SK-N-SH (cell line): ENCODE measurements around the gene SLC25A51. TPM values are rescaled to one million over a fixed set of nuclear protein-coding genes. Genes with fewer than 3 reads are reported as not detected.

Experiments used
- CTCF ChIA-PET: fragments of 300-600, 350-600 bp; formaldehyde crosslinking; extraction: SDS; loops from one replicate; lab custom pipeline; 2021; lab: Yijun Ruan, JAX
- POLR2A ChIA-PET: fragments of 350-600 bp; sonication (Branson Sonifier 250); formaldehyde crosslinking; extraction: SDS; loops from one replicate; lab custom pipeline; 2020; ENCODE audit warnings: antibody characterized with exemption, inconsistent platforms; lab: Yijun Ruan, JAX
- DNase-seq: peaks from one replicate; pipeline ENCODE4 v3.0.0; 2012
- H2AFZ ChIP-seq: fragments of 200-600 bp; sonication (generic); 2 replicates; pipeline ENCODE4 v1.8.1; 2016; ENCODE audit warnings: antibody characterized with exemption, mild to moderate bottlenecking, low read depth
- H3F3A ChIP-seq: fragments of 200-600 bp; sonication (generic); replicated peaks from 2 replicates; pipeline ENCODE3; 2016; ENCODE audit warnings: antibody characterized with exemption, mild to moderate bottlenecking; ENCODE audit not compliant: insufficient read depth
- H3K27ac ChIP-seq, 2 experiments: fragments of 200-500 bp in 1 of 2; fragments of 200-600 bp in 1 of 2; sonication (Bioruptor generic) in 1 of 2; sonication (generic), shearing (Covaris generic) in 1 of 2; 2 replicates each; pipeline versions ENCODE4 v1.5.1 to v1.6.1; 2014 to 2016; ENCODE audit warnings: low read depth in 2 of 2, inconsistent platforms in 1 of 2, low read length in 1 of 2, mild to moderate bottlenecking in 1 of 2, mixed read lengths in 1 of 2
- H3K27me3 ChIP-seq: fragments of 200-600 bp; sonication (generic), shearing (Covaris generic); 2 replicates; pipeline ENCODE4 v1.6.1; 2016; ENCODE audit warnings: mixed run types; ENCODE audit not compliant: insufficient read depth
- H3K36me3 ChIP-seq, 2 experiments: fragments of 200-500 bp in 1 of 2; fragments of 200-600 bp in 1 of 2; sonication (Bioruptor generic) in 1 of 2; sonication (generic) in 1 of 2; replicated peaks in 1 of 2; 2 replicates each; pipeline versions ENCODE3 to v1.5.1; 2014 to 2016; ENCODE audit warnings: low read length in 1 of 2, mild to moderate bottlenecking in 1 of 2; ENCODE audit not compliant: insufficient read depth in 2 of 2, control insufficient read depth in 1 of 2
- H3K4me1 ChIP-seq, 2 experiments: fragments of 200-500 bp in 1 of 2; fragments of 200-600 bp in 1 of 2; sonication (Bioruptor generic) in 1 of 2; sonication (generic), shearing (Covaris generic) in 1 of 2; 2 replicates each; pipeline versions ENCODE4 v1.5.1 to v1.6.1; 2014 to 2016; ENCODE audit warnings: low read depth in 1 of 2, low read length in 1 of 2, mixed run types in 1 of 2; ENCODE audit not compliant: insufficient read depth in 2 of 2, control insufficient read depth in 1 of 2
- H3K4me2 ChIP-seq: fragments of 200-600 bp; sonication (generic), shearing (Covaris generic); 2 replicates; pipeline ENCODE4 v1.6.1; 2017; ENCODE audit warnings: mixed run types
- H3K4me3 ChIP-seq, 2 experiments: fragments of 200-500 bp in 1 of 2; fragments of 200-600 bp in 1 of 2; sonication (Bioruptor generic) in 1 of 2; sonication (generic), shearing (Covaris generic) in 1 of 2; 2 replicates each; pipeline versions ENCODE4 v1.5.1 to v1.8.1; 2014 to 2016; ENCODE audit warnings: low read depth in 2 of 2, inconsistent platforms in 1 of 2, low read length in 1 of 2, mild to moderate bottlenecking in 1 of 2, mixed read lengths in 1 of 2, moderate library complexity in 1 of 2
- H3K79me2 ChIP-seq: fragments of 200-600 bp; sonication (generic); 2 replicates; pipeline ENCODE4 v1.8.1; 2017; ENCODE audit warnings: mild to moderate bottlenecking; ENCODE audit not compliant: insufficient read depth
- H3K9ac ChIP-seq: fragments of 200-600 bp; sonication (generic); 2 replicates; pipeline ENCODE4 v1.6.1; 2017; ENCODE audit warnings: mixed run types
- H3K9me2 ChIP-seq: fragments of 200-600 bp; sonication (generic); 2 replicates; pipeline ENCODE4 v1.6.1; 2017; ENCODE audit warnings: mixed run types
- H3K9me3 ChIP-seq: fragments of 200-600 bp; sonication (generic); 2 replicates; pipeline ENCODE4 v1.6.1; 2017; ENCODE audit warnings: mixed run types, mild to moderate bottlenecking, moderate library complexity
- H4K20me1 ChIP-seq: fragments of 200-600 bp; sonication (generic); 2 replicates; pipeline ENCODE4 v1.6.1; 2017; ENCODE audit warnings: mild to moderate bottlenecking, mixed run types; ENCODE audit not compliant: insufficient read depth
- ELF1 ChIP-seq: IDR thresholded peaks from 2 replicates; pipeline ENCODE4 v1.4.0; 2012
- EZH2phosphoT487 ChIP-seq: fragments of 200-600 bp; sonication (generic); IDR thresholded peaks from 2 replicates; pipeline ENCODE4 v1.6.1; 2017; ENCODE audit warnings: low read depth, mixed run types, mild to moderate bottlenecking, antibody characterized with exemption, moderate library complexity, borderline replicate concordance
- FOSL2 ChIP-seq: IDR thresholded peaks from 2 replicates; pipeline ENCODE4 v1.4.0; 2012; ENCODE audit warnings: low read depth, mild to moderate bottlenecking, moderate library complexity, borderline replicate concordance
- FOXJ3 ChIP-seq: sonication (generic); formaldehyde crosslinking; IDR thresholded peaks from 2 replicates; pipeline ENCODE4 v1.5.1; 2020; ENCODE audit warnings: mild to moderate bottlenecking, missing genetic modification reagents
- NFIC ChIP-seq: IDR thresholded peaks from 2 replicates; pipeline ENCODE4 v1.4.0; 2012; ENCODE audit warnings: borderline replicate concordance
- RCOR1 ChIP-seq: fragments of 150-350 bp; IDR thresholded peaks from 2 replicates; pipeline ENCODE4 v1.6.1; 2017; ENCODE audit warnings: antibody characterized with exemption, low read length
- RXRA ChIP-seq: IDR thresholded peaks from 2 replicates; pipeline ENCODE4 v1.4.0; 2012; ENCODE audit warnings: low read depth, mild to moderate bottlenecking, borderline replicate concordance
- SIN3A ChIP-seq: IDR thresholded peaks from 2 replicates; pipeline ENCODE4 v1.6.1; 2012; ENCODE audit warnings: low read depth, mild to moderate bottlenecking, low read length, moderate library complexity, borderline replicate concordance
- SMC3 ChIP-seq: IDR thresholded peaks from 2 replicates; pipeline ENCODE4 v1.6.1; 2012; ENCODE audit warnings: low read depth, low read length, improper control_type of control experiment
- TAF1 ChIP-seq: IDR thresholded peaks from 2 replicates; pipeline ENCODE4 v1.6.1; 2012; ENCODE audit warnings: low read depth, mild to moderate bottlenecking, low read length, moderate library complexity, borderline replicate concordance
- TCF12 ChIP-seq: IDR thresholded peaks from 2 replicates; pipeline ENCODE4 v1.4.0; 2012
- TEAD4 ChIP-seq: IDR thresholded peaks from 2 replicates; pipeline ENCODE4 v1.4.0; 2012; ENCODE audit warnings: mild to moderate bottlenecking, borderline replicate concordance; ENCODE audit not compliant: insufficient read depth
- WGBS: methylation state at CpG from one replicate; pipeline ENCODE4 v1.1.6; 2017; ENCODE audit warnings: low lambda C conversion rate; 5-methylcytosine and 5-hydroxymethylcytosine counted together
- polyA plus RNA-seq, 3 experiments: library from polyadenylated mRNA; depleted of rRNA; stranded (reverse); fragments of >200 nt; gene quantifications; 2 replicates each; pipeline ENCODE4 v1.2.3, GENCODE V29; 2012
- TF ChIP-seq, protein P1 (sequence below): fragments of 200-600 bp; sonication (generic); IDR thresholded peaks from 2 replicates; pipeline ENCODE4 v1.6.1; 2017; ENCODE audit warnings: antibody characterized with exemption, mild to moderate bottlenecking, moderate library complexity
- TF ChIP-seq, protein P2 (sequence below): IDR thresholded peaks from 2 replicates; pipeline ENCODE4 v1.4.0; 2012; ENCODE audit warnings: low read depth, borderline replicate concordance
- TF ChIP-seq, protein P3 (sequence below): fragments of 150-350 bp; IDR thresholded peaks from 2 replicates; pipeline ENCODE4 v1.6.1; 2017; ENCODE audit warnings: antibody characterized with exemption, low read length, low read depth, borderline replicate concordance
- TF ChIP-seq, protein P4 (sequence below): IDR thresholded peaks from 2 replicates; pipeline ENCODE4 v1.4.0; 2012; ENCODE audit warnings: low read depth
- TF ChIP-seq, protein P5 (sequence below): fragments of 150-350 bp; IDR thresholded peaks from 2 replicates; pipeline ENCODE4 v1.6.1; 2016; ENCODE audit warnings: mild to moderate bottlenecking, low read depth, low read length
- TF ChIP-seq, protein P6 (sequence below): IDR thresholded peaks from 2 replicates; pipeline ENCODE4 v1.6.1; 2012; ENCODE audit warnings: mild to moderate bottlenecking, low read depth, low read length, moderate library complexity
- TF ChIP-seq, protein P7 (sequence below): IDR thresholded peaks from 2 replicates; pipeline ENCODE4 v1.4.0; 2012; ENCODE audit warnings: low read depth, borderline replicate concordance
- TF ChIP-seq, protein P8 (sequence below): IDR thresholded peaks from 2 replicates; pipeline ENCODE4; 2012

SLC25A51 gene
- polyA plus RNA-seq, 1 of the 3 experiments (the other 2 are of a cell fraction), result 13.3 TPM

DNA sequence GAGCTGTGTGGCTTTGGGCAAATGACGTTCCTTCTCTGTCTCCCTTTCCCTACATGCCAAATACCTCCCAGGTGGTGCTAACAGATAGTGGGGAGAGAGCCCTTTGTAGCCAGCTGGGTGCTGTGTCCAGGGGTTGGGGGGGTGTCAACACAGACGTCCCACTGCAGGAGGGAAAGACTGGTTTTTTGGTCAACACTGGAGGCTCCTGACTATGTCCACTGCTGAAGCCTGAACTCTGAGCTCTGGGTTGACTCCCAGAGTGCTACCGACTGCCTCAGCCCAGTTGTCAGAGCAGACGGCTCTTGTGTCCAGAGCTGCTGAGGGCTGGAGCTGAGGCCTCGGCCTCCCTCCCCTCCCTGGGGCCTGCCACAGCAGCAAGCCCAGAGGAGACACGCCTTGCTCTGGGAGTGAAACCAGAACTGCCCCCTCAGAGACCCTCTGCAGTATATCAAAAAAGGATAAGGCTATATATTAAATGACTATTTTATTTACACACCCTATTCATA, 14.8 kb upstream of the SLC25A51 start:
- CTCF ChIA-PET, result interaction anchor here (0.5 to 1.1 kb wide), 2 partner anchors 9 to 169 kb away, joined by 3 to 4 read pairs; no protein-coding TSS in a partner anchor

More for the DNA sequence above, 14.8 kb upstream of the SLC25A51 start:
- Histone ChIP-seq H3K27ac (no peak overlapping the region), H3K79me2 (peaks cover 22% of the 10 kb centered on the region; the same call in 1 of the 2 replicates), H3K4me2 (no peak overlapping the region), H3K9me2 (no peaks in the 10 kb centered on the region), H3K27me3 (no peaks in the 10 kb centered on the region), H3K9me3 (no peaks in the 10 kb centered on the region), H3F3A (peaks cover 12% of the 10 kb centered on the region), H3K9ac (no peak overlapping the region), H3K4me3 (no peak overlapping the region), H2AFZ (no peak overlapping the region), H4K20me1 (no peaks in the 10 kb centered on the region), H3K36me3 (peaks cover 14 to 48% of the 10 kb centered on the region in 2 experiments), H3K4me1 (peaks cover 5 to 35% of the 10 kb centered on the region in 2 experiments; a peak in 1 of 4 replicates)
- WGBS, result 100% methylated on average over 3 of the region's 6 CpGs
- TF ChIP-seq FOSL2 (no peak), RCOR1 (no peak), ELF1 (no peak), SIN3A (no peak), EZH2phosphoT487 (no peak), RXRA (no peak), NFIC (no peak), FOXJ3 (no peak), TCF12 (no peak), TAF1 (no peak), SMC3 (no peak), TEAD4 (no peak)
- TF ChIP-seq, protein P1, sequence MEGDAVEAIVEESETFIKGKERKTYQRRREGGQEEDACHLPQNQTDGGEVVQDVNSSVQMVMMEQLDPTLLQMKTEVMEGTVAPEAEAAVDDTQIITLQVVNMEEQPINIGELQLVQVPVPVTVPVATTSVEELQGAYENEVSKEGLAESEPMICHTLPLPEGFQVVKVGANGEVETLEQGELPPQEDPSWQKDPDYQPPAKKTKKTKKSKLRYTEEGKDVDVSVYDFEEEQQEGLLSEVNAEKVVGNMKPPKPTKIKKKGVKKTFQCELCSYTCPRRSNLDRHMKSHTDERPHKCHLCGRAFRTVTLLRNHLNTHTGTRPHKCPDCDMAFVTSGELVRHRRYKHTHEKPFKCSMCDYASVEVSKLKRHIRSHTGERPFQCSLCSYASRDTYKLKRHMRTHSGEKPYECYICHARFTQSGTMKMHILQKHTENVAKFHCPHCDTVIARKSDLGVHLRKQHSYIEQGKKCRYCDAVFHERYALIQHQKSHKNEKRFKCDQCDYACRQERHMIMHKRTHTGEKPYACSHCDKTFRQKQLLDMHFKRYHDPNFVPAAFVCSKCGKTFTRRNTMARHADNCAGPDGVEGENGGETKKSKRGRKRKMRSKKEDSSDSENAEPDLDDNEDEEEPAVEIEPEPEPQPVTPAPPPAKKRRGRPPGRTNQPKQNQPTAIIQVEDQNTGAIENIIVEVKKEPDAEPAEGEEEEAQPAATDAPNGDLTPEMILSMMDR, result no peak
- TF ChIP-seq, protein P2, sequence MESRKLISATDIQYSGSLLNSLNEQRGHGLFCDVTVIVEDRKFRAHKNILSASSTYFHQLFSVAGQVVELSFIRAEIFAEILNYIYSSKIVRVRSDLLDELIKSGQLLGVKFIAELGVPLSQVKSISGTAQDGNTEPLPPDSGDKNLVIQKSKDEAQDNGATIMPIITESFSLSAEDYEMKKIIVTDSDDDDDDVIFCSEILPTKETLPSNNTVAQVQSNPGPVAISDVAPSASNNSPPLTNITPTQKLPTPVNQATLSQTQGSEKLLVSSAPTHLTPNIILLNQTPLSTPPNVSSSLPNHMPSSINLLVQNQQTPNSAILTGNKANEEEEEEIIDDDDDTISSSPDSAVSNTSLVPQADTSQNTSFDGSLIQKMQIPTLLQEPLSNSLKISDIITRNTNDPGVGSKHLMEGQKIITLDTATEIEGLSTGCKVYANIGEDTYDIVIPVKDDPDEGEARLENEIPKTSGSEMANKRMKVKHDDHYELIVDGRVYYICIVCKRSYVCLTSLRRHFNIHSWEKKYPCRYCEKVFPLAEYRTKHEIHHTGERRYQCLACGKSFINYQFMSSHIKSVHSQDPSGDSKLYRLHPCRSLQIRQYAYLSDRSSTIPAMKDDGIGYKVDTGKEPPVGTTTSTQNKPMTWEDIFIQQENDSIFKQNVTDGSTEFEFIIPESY, result no peak
- TF ChIP-seq, protein P3, sequence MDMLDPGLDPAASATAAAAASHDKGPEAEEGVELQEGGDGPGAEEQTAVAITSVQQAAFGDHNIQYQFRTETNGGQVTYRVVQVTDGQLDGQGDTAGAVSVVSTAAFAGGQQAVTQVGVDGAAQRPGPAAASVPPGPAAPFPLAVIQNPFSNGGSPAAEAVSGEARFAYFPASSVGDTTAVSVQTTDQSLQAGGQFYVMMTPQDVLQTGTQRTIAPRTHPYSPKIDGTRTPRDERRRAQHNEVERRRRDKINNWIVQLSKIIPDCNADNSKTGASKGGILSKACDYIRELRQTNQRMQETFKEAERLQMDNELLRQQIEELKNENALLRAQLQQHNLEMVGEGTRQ, result no peak
- TF ChIP-seq, protein P4, sequence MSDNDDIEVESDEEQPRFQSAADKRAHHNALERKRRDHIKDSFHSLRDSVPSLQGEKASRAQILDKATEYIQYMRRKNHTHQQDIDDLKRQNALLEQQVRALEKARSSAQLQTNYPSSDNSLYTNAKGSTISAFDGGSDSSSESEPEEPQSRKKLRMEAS, result no peak
- TF ChIP-seq, protein P5, sequence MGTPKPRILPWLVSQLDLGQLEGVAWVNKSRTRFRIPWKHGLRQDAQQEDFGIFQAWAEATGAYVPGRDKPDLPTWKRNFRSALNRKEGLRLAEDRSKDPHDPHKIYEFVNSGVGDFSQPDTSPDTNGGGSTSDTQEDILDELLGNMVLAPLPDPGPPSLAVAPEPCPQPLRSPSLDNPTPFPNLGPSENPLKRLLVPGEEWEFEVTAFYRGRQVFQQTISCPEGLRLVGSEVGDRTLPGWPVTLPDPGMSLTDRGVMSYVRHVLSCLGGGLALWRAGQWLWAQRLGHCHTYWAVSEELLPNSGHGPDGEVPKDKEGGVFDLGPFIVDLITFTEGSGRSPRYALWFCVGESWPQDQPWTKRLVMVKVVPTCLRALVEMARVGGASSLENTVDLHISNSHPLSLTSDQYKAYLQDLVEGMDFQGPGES, result no peak
- TF ChIP-seq, protein P6, sequence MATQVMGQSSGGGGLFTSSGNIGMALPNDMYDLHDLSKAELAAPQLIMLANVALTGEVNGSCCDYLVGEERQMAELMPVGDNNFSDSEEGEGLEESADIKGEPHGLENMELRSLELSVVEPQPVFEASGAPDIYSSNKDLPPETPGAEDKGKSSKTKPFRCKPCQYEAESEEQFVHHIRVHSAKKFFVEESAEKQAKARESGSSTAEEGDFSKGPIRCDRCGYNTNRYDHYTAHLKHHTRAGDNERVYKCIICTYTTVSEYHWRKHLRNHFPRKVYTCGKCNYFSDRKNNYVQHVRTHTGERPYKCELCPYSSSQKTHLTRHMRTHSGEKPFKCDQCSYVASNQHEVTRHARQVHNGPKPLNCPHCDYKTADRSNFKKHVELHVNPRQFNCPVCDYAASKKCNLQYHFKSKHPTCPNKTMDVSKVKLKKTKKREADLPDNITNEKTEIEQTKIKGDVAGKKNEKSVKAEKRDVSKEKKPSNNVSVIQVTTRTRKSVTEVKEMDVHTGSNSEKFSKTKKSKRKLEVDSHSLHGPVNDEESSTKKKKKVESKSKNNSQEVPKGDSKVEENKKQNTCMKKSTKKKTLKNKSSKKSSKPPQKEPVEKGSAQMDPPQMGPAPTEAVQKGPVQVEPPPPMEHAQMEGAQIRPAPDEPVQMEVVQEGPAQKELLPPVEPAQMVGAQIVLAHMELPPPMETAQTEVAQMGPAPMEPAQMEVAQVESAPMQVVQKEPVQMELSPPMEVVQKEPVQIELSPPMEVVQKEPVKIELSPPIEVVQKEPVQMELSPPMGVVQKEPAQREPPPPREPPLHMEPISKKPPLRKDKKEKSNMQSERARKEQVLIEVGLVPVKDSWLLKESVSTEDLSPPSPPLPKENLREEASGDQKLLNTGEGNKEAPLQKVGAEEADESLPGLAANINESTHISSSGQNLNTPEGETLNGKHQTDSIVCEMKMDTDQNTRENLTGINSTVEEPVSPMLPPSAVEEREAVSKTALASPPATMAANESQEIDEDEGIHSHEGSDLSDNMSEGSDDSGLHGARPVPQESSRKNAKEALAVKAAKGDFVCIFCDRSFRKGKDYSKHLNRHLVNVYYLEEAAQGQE, result no peak
- TF ChIP-seq, protein P7, sequence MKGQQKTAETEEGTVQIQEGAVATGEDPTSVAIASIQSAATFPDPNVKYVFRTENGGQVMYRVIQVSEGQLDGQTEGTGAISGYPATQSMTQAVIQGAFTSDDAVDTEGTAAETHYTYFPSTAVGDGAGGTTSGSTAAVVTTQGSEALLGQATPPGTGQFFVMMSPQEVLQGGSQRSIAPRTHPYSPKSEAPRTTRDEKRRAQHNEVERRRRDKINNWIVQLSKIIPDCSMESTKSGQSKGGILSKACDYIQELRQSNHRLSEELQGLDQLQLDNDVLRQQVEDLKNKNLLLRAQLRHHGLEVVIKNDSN, result no peak
- TF ChIP-seq, protein P8, sequence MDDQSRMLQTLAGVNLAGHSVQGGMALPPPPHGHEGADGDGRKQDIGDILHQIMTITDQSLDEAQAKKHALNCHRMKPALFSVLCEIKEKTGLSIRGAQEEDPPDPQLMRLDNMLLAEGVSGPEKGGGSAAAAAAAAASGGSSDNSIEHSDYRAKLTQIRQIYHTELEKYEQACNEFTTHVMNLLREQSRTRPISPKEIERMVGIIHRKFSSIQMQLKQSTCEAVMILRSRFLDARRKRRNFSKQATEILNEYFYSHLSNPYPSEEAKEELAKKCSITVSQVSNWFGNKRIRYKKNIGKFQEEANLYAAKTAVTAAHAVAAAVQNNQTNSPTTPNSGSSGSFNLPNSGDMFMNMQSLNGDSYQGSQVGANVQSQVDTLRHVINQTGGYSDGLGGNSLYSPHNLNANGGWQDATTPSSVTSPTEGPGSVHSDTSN, result no peak
- no peak for DNase-seq
- POLR2A ChIA-PET, result no interaction called here
